ENCODE measurements around the gene SLC25A51. TPM values are rescaled to one million over a fixed set of nuclear protein-coding genes. Genes with fewer than 3 reads are reported as not detected.
"Not testable (repeated sequence)": the region's sequence is repeated elsewhere in the genome, so short reads cannot be mapped to it uniquely, and the experiment has no call there.

The SLC25A51 gene
- total RNA-seq, 1 donor from 2014 or later = 60.4 TPM

GRCh38 chr9:37905131-37905505 lies 1.2 kb upstream of the SLC25A51 start:
- DNase-seq (ENCODE audit: low read depth) = no peak

DNA sequence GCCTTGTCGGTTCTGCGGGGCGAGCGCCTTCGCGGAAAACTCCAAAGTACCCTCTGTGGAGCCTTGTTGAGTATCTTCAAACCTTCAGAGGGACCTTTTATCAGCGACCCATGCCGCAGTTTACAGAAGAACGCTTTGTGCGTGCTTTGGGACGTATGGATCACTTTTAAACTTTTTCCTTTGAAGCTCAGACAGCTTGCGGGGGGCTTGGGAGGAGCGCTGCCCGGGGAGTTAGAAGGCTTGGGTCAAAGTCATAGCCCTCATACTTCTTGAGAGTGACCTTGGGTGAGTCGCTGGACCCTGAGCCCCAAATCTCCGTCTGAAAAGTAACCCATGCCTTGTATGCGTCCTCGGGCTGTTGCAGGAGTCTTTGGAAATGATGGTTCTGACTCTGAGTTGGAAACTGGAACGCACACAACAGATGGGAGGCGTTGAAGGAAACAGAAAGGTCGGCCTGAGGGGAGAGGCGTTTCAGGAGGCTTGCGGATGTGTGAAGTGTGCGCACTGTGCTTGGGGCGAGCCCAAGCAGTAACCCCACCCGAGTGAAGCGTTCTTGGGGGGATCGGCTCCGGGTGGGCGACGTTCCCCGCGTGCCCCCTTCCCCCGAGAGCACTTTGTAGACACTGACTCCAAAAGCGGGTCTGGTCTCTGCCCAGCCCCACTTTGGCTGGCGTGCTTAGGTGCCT lies 661 bp upstream of the SLC25A51 start:
- no peak for DNase-seq (ENCODE audit: low read depth)

DNA sequence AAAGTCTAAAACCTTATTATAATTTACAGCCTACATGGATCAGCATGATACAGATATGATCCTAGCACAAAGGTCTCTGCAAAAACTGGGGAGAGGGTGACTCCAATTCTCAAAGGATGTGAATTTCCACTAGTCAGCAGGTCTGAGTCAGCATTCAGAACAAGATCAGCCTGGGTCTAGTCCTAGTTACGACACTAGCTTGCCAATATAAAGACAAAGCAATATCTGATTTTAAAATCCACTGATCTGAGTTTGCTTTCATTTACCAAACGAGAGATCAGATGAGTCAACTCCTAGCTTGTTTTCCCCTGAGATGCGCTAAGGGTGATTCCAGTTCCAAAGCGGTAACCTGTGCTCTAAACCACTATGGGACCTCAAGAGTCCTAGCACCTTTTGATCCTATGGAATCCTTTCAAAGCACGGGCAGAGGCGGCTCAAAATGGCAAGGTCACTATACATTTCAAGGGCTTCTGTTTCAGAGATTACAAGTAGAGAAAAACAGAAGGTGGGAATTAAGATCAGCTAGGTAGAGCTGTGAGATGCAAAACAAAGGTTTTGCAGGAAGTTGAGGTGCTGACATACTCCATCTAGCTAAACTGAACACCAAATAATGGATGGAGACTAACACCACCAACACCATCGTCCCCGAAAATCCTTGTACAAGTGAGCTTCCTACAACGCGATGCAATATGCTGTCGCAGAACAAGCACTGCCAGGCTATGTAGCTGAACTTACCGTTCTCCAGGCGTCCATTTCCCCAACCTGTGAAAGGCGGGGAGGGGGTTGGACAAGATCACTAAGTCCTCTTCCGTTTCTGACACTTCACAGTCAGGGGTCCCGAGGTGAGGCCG lies 906 bp downstream of the SLC25A51 start:
- peak; percentile 57 for DNase-seq (ENCODE audit: low read depth)

DNA sequence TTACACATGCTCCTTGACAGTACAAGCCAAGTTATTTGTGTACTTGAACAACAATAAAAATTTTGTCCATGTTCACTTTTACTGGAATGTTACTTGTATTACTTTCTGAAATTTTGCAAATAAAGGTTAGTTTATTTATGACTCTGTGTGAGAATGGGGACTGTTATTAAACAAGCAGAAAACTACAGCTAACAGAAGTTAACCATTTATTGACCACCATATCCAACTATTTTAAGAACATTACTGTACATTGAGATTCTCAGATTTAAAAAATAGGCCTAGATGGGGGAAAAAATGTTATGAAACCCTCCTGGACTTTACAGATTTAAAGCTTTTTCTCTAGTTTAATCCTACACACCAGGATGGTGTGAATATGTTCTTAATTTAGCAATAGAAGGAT lies 1.8 kb downstream of the SLC25A51 start:
- no peak for DNase-seq (ENCODE audit: low read depth)

- DNase-seq (ENCODE audit: low read depth) = no peak
Measured at GRCh38 chr9:37899041-37899440, 4.9 kb downstream of the SLC25A51 start.

DNA sequence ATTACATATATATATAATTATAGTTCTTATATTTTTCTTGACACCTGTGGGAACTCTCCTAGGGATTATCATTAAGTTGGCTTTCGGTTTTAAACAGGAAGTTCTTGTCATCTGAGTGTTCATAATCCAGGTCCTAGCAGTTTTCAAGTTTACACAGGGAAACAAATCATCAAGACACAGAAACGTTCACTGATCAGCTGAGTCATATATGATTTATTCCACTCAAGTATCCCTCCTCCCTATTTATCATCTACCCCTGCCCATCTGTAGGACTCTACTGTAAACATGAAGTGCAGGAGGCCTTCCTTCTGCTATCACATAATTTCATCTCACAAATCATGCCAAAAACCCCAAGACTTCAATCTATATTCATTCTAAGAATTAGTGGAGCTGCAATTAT lies 6.3 kb downstream of the SLC25A51 start:
- DNase-seq (ENCODE audit: low read depth) = no peak

GRCh38 chr9:37892063-37892462 lies 11.9 kb downstream of the SLC25A51 start:
- DNase-seq (ENCODE audit: low read depth) = no peak

DNA sequence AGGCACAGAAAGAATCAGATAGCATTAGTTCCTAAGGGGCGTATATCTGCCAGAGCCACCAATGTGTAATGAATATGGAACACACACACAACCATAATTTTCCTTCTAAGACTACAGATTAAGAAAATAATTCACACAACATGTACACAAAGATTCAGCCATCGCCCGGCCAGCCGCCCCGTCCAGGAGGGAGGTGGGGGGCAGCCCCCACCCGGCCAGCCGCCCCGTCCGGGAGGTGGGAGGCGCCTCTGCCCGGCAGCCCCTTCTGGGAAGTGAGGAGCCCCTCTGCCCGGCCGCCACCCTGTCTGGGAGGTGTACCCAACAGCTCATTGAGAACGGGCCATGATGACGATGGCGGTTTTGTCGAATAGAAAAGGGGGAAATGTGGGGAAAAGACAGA lies 12.9 kb downstream of the SLC25A51 start:
- not testable (repeated sequence) for DNase-seq (ENCODE audit: low read depth)

DNA sequence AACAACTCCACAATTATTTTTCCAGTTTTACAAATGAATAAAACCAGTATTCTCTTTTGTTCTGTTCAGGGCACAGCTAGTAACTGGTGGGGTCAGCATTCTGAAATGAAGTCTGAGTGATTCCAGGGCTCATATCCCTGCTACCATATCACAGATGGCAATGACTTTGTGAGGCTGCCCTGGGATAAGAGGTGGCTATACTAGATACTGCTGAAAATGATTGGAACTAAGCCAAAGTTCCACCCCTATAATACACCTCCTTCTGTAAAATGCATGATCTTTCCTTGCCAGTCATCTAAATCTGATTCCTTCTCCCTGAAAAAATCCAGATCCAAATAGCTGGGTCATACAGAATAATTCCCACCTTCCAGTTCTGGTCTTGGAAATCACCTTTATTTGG lies 14.4 kb downstream of the SLC25A51 start:
- DNase-seq (ENCODE audit: low read depth) = no peak

DNA sequence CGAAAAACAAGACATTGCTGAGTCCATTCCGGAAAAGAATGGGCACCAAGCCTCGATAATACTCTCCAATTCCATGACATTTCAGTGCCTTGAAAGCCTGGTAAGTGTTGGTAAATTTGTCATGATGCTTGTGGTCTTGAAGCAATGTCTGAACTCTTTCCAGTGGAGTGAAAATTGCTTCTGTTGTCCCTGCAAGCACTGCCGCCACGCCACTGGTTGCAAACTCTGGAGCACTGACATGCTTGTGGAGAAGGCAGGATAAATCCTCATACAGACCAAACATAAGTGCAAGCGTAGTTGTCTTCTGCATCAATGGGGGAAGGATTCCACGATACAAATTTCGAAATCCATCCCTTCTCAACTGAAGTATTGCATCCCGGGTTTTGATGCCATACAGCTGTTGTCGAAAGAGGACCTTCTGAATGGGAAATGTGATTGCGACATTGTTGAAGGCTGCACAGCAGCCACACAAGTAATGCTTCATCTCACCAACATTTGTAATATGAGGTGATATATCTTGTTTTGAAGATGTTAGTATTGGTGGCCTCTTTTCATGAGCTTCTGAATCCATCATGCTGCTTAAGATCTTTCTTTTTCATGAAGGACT lies 15.8 kb downstream of the SLC25A51 start:
- DNase-seq (ENCODE audit: low read depth) = not testable (repeated sequence)

GRCh38 chr9:37880916-37881479 lies 22.9 kb downstream of the SLC25A51 start:
- no peak for DNase-seq (ENCODE audit: low read depth)

GRCh38 chr9:37876376-37876775 lies 27.6 kb downstream of the SLC25A51 start:
- DNase-seq (ENCODE audit: low read depth) = no peak

DNA sequence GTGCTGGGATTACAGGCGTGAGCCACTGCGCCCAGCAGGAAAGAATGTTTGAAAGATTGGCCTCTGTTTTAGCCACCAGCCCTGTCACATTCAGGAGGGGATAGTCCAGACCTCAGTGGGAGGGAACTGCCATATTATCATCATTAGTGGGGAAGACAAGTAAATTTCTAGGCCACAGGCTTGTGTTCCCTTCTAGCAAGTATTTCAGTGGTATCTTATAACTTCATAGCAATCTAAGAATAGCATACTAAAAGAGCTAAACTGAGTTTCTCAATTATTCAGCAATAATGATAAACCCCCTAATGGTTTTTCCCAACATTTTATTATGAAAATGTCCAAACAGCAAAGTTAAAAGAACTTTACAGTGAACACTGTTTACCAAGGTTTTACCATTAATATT lies 30.0 kb downstream of the SLC25A51 start:
- DNase-seq (ENCODE audit: low read depth) = no peak

GRCh38 chr9:37870799-37871176 lies 33.1 kb downstream of the SLC25A51 start:
- no peak for DNase-seq (ENCODE audit: low read depth)

- DNase-seq (ENCODE audit: low read depth) = no peak
Measured at GRCh38 chr9:37870081-37870798, 33.7 kb downstream of the SLC25A51 start.

DNA sequence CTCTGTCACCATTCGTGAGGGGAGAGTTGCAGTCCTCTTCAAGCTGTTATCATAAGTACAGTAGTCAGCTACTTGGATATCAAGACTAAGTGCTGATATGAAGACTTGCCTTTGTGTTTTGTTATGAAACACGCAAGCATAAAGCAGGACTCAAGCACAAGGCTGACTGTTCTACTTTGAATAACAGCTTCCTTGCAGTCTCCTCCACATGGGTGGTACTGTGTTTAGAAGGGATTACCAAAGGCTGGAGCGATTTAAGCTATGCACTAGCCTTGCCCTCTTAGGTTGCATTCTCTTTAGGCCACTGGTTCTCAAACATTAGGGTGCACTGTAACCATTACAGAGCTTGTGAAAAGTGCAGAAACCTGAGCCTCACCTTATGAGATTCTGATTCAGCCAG lies 41.4 kb downstream of the SLC25A51 start:
- DNase-seq (ENCODE audit: low read depth) = no peak

GRCh38 chr9:37859043-37859442 lies 44.9 kb downstream of the SLC25A51 start:
- peak; percentile 18 for DNase-seq (ENCODE audit: low read depth)

DNA sequence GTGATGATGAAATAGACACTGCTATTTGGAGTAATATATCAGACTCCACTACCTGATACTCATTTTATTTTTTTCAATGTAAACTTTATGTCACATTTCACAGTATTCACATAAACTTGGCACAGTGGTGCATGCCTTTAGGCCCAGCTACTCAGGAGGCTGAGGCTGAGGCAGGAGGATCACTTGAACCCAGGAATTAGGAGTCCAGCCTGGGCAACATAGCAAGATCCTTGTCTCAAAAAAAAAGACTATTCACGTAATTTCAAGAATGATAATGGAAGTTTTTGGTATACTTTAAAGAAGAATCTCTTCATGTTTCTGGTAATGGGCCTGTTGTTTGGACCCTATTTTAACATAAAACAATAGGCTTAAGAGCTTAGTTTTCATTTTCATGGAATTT lies 47.4 kb downstream of the SLC25A51 start:
- DNase-seq (ENCODE audit: low read depth) = no peak

GRCh38 chr9:37852222-37852621 lies 51.7 kb downstream of the SLC25A51 start:
- no peak for DNase-seq (ENCODE audit: low read depth)

GRCh38 chr9:37840560-37841194 lies 63.2 kb downstream of the SLC25A51 start:
- DNase-seq (ENCODE audit: low read depth) = peak; percentile 70

Data from renal cortical epithelial cell (primary cell).